NT2/D1 (cell line): ENCODE data around the gene CMTM4.
A peak's percentile ranks its signal among the peaks of the same experiment; 100 is the strongest.

Experiments
- DNase-seq: peaks from one replicate; pipeline ENCODE4 v3.0.0-alpha.2; 2011; ENCODE audit warnings: low read depth, low spot score
- H3K27me3 ChIP-seq: 2 replicates; pipeline ENCODE4 v1.6.0; 2011; ENCODE audit warnings: mild to moderate bottlenecking; ENCODE audit not compliant: insufficient read length, insufficient read depth
- H3K36me3 ChIP-seq: 2 replicates; pipeline ENCODE4 v1.6.1; 2011; ENCODE audit warnings: mild to moderate bottlenecking, low read length, mixed read lengths; ENCODE audit not compliant: insufficient read depth, insufficient read length
- H3K4me1 ChIP-seq: 2 replicates; pipeline ENCODE4 v1.5.1; 2011; ENCODE audit not compliant: insufficient read depth, insufficient read length
- H3K4me3 ChIP-seq: 2 replicates; pipeline ENCODE4 v1.5.1; 2011; ENCODE audit warnings: low read depth; ENCODE audit not compliant: insufficient read length
- H3K9ac ChIP-seq: 2 replicates; pipeline ENCODE4 v1.6.0; 2011; ENCODE audit warnings: low read depth; ENCODE audit not compliant: insufficient read length
- H3K9me3 ChIP-seq: 2 replicates; pipeline ENCODE4 v1.5.1; 2011; ENCODE audit warnings: mild to moderate bottlenecking, low read length; ENCODE audit not compliant: insufficient read depth
- SUZ12 ChIP-seq: IDR thresholded peaks from 2 replicates; pipeline ENCODE4 v1.6.1; 2011; ENCODE audit not compliant: insufficient read length, insufficient read depth; ENCODE audit errors: extremely low read depth
- YY1 ChIP-seq: IDR thresholded peaks from 2 replicates; pipeline ENCODE4 v1.6.1; 2011; ENCODE audit not compliant: insufficient read length, insufficient read depth
- ZNF274 ChIP-seq: IDR thresholded peaks from 2 replicates; pipeline ENCODE4 v1.6.1; 2011; ENCODE audit warnings: mild to moderate bottlenecking, low read depth, low read length

CMTM4 gene

GRCh38 chr16:66703406-66704215 is 7.1 kb upstream of the CMTM4 start:
- no peak for DNase-seq
- H3K36me3 ChIP-seq, result no peaks in the 10 kb centered on the region
- no peak overlapping the region for H3K9ac ChIP-seq
- no peaks in the 10 kb centered on the region for H3K9me3 ChIP-seq
- peaks cover 3% of the 10 kb centered on the region for H3K4me1 ChIP-seq
- TF ChIP-seq ZNF274 (no peak), YY1 (no peak), SUZ12 (no peak)
- no peak overlapping the region for H3K4me3 ChIP-seq
- no peaks in the 10 kb centered on the region for H3K27me3 ChIP-seq

- no peaks in the 10 kb centered on the region for H3K9me3 ChIP-seq
- H3K36me3 ChIP-seq, result no peaks in the 10 kb centered on the region
- H3K4me1 ChIP-seq, result peaks cover 3% of the 10 kb centered on the region
- peaks cover 9% of the 10 kb centered on the region for H3K27me3 ChIP-seq
- DNase-seq, result no peak
- H3K9ac ChIP-seq, result no peak overlapping the region
- no peak overlapping the region for H3K4me3 ChIP-seq
- TF ChIP-seq YY1 (no peak), ZNF274 (no peak), SUZ12 (no peak)
These were observed 5.0 kb upstream of the CMTM4 start for GRCh38 chr16:66701516-66701915.

- H3K27me3 ChIP-seq, result peaks cover 9% of the 10 kb centered on the region
- no peak for DNase-seq
These were observed 4.5 kb upstream of the CMTM4 start for GRCh38 chr16:66701026-66701425.

GRCh38 chr16:66699898-66700297 is 3.4 kb upstream of the CMTM4 start:
- H3K4me3 ChIP-seq, result no peak overlapping the region
- no peak for TF ChIP-seq SUZ12
- TF ChIP-seq YY1, result no peak
- TF ChIP-seq ZNF274, result no peak
- DNase-seq, result no peak
- H3K4me1 ChIP-seq, result no peaks in the 10 kb centered on the region
- H3K9me3 ChIP-seq, result no peaks in the 10 kb centered on the region
- no peak overlapping the region for H3K9ac ChIP-seq
- no peaks in the 10 kb centered on the region for H3K36me3 ChIP-seq
- H3K27me3 ChIP-seq, result peaks cover 17% of the 10 kb centered on the region

More at GRCh38 chr16:66701026-66701425, 4.5 kb upstream of the CMTM4 start:
- H3K4me1 ChIP-seq, result no peaks in the 10 kb centered on the region
- no peak overlapping the region for H3K4me3 ChIP-seq
- no peak overlapping the region for H3K9ac ChIP-seq
- H3K36me3 ChIP-seq, result no peaks in the 10 kb centered on the region
- no peak for TF ChIP-seq ZNF274
- no peaks in the 10 kb centered on the region for H3K9me3 ChIP-seq

GRCh38 chr16:66698046-66698445 is 1.5 kb upstream of the CMTM4 start:
- Histone ChIP-seq H3K27me3 (peaks cover 17% of the 10 kb centered on the region), H3K9me3 (no peaks in the 10 kb centered on the region), H3K4me1 (no peaks in the 10 kb centered on the region), H3K9ac (no peak overlapping the region), H3K36me3 (peaks cover 4% of the 10 kb centered on the region), H3K4me3 (no peak overlapping the region)
- no peak for DNase-seq
- no peak for TF ChIP-seq YY1
- no peak for TF ChIP-seq SUZ12
- no peak for TF ChIP-seq ZNF274

GRCh38 chr16:66695935-66696668 is 441 bp downstream of the CMTM4 start:
- Histone ChIP-seq H3K27me3 (peaks cover 17% of the 10 kb centered on the region), H3K9ac (peak overlapping the region; percentile 92), H3K4me3 (peak overlapping the region; percentile 77), H3K9me3 (no peaks in the 10 kb centered on the region), H3K36me3 (peaks cover 4% of the 10 kb centered on the region), H3K4me1 (no peaks in the 10 kb centered on the region)
- TF ChIP-seq ZNF274 (no peak), YY1 (no peak), SUZ12 (no peak)
- no peak for DNase-seq

GRCh38 chr16:66695471-66695934 is 1.0 kb downstream of the CMTM4 start:
- H3K9ac ChIP-seq, result peak overlapping the region; percentile 92
- TF ChIP-seq SUZ12 (no peak), YY1 (no peak)
- peaks cover 4% of the 10 kb centered on the region for H3K36me3 ChIP-seq
- peak overlapping the region; percentile 77 for H3K4me3 ChIP-seq
- H3K4me1 ChIP-seq, result no peaks in the 10 kb centered on the region
- H3K9me3 ChIP-seq, result no peaks in the 10 kb centered on the region
- no peak for DNase-seq
- peaks cover 17% of the 10 kb centered on the region for H3K27me3 ChIP-seq
